ENCODE data around the gene OBSL1. TPM values are rescaled to one million over a fixed set of nuclear protein-coding genes. Genes with fewer than 3 reads are reported as not detected.
A peak's percentile ranks its signal among the peaks of the same experiment; 100 is the strongest.

OBSL1 gene
- total and polyA plus RNA-seq, 2 donors (not counting 1 experiment from before 2014, with no cell fraction given) = not detected

DNA sequence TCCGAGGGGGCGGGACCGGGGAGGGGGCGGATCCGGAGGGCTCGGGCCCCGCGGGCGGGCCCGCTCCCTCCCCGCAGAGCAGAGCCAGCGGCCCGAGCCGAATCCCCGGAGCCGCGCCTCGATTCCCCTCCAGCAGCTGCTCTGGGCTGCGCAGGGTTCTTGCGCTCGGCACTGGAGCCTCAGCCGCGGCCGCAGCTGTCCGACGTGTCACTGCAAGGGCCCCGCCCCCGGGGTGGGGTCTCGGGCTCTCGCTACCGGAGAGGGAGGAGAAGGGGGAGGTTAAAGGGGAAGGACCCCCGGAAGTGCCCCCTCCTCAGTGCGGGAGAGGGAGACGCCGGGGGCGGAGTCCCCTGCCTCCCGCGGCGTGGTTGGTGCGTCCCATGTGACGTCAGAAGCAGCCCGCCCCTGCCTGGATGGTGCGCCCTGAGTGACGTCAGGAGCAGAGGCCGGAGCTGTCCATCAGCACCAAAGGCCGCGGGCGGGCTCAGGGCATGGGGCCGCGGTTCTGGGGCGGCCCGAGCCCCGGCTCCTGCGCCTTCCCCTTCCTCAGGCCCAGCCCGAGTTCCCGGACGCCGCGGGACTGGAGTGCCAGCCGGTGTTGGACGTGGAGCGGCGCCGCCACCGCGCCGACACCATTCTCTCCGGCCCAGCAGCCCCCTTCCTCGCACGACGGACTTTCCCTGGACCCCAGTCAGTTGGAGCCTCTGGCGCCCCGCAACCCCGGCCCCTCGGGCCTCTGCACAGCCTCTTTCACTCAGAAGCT, 27.6 kb downstream of the OBSL1 start, which contains the start of the genes CHPF and TMEM198:
CHPF (minus strand) TSS at position 214 of the 763 bp plus-strand sequence. CDS start 271 bp downstream, outside the sequence.
TMEM198 (plus strand) TSS at position 433 of the 763 bp plus-strand sequence. CDS start 700 bp downstream, outside the sequence.
- peaks cover 0 to 82% (median 21%) of the 10 kb centered on the region in 4 experiments for H3K27me3 ChIP-seq (replicated peaks in 1 of 4; ENCODE audit: control extremely low read depth in 1 of 4, control insufficient read depth in 3 of 4, insufficient read depth in 4 of 4, low read length in 3 of 4)
- Mint-ChIP-seq H3K4me1 (peaks cover 24% of the 10 kb centered on the region), H3K27me3 (peaks cover 40% of the 10 kb centered on the region), H3K9me3 (ENCODE audit: insufficient read depth) (no peaks in the 10 kb centered on the region), H3K27ac (peak within 1 kb of the TSS; percentile 50), H3K4me3 (peak within 1 kb of the TSS; percentile 83)
- peaks cover 29 to 31% of the 10 kb centered on the region in 2 donors for H3K4me1 ChIP-seq (ENCODE audit: control insufficient read depth in 2 of 2, insufficient read depth in 2 of 2, low read length in 2 of 2)
- H3K36me3 ChIP-seq (replicated peaks in 1 of 2; ENCODE audit: control extremely low read depth in 1 of 2, control insufficient read depth in 1 of 2, extremely low read depth in 1 of 2, insufficient read depth in 2 of 2, low read length in 1 of 2) = no peaks in the 10 kb centered on the region
- POLR2A ChIA-PET = interaction anchor here (1.0 to 1.3 kb wide), 2 partner anchors 9 to 289 kb away, joined by 4 read pairs; no protein-coding TSS in a partner anchor
- peak within 1 kb of the TSS in 1 of 2 donors; percentile 35 for H3K27ac ChIP-seq (ENCODE audit: low read length in 2 of 2)
- peak; percentile 80 for ATAC-seq (ENCODE audit: low read depth)
- H3K9ac ChIP-seq (ENCODE audit: low read length) = peak within 1 kb of the TSS; percentile 70
- TF ChIP-seq, protein P1, sequence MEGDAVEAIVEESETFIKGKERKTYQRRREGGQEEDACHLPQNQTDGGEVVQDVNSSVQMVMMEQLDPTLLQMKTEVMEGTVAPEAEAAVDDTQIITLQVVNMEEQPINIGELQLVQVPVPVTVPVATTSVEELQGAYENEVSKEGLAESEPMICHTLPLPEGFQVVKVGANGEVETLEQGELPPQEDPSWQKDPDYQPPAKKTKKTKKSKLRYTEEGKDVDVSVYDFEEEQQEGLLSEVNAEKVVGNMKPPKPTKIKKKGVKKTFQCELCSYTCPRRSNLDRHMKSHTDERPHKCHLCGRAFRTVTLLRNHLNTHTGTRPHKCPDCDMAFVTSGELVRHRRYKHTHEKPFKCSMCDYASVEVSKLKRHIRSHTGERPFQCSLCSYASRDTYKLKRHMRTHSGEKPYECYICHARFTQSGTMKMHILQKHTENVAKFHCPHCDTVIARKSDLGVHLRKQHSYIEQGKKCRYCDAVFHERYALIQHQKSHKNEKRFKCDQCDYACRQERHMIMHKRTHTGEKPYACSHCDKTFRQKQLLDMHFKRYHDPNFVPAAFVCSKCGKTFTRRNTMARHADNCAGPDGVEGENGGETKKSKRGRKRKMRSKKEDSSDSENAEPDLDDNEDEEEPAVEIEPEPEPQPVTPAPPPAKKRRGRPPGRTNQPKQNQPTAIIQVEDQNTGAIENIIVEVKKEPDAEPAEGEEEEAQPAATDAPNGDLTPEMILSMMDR (IDR thresholded peaks at IDR 0.05) = no peak
- TF ChIP-seq EZH2 (IDR thresholded peaks at IDR 0.05; ENCODE audit: borderline replicate concordance, insufficient read depth, low read depth, low read length, poor library complexity, severe bottlenecking) = no peak
- H4K20me1 ChIP-seq (ENCODE audit: control insufficient read depth, insufficient read depth, low read length, poor library complexity, severe bottlenecking) = no peaks in the 10 kb centered on the region
- H3K79me2 ChIP-seq (ENCODE audit: control insufficient read depth, insufficient read depth, low read length) = no peaks in the 10 kb centered on the region
- H2AFZ ChIP-seq (ENCODE audit: insufficient read depth, low read depth, low read length, poor library complexity, severe bottlenecking) = peak within 1 kb of the TSS; percentile 86
- intact Hi-C loops (cut with micrococcal nuclease) = loop anchor here (1.0 to 2.0 kb wide), 5 partner anchors 9 to 383 kb away; partner anchors contain the start of genes GMPPA and NHEJ1
- CTCF ChIA-PET = interaction anchor here (1.0 to 1.3 kb wide), 6 partner anchors 10 to 146 kb away, joined by 3 to 5 read pairs (median 4); no protein-coding TSS in a partner anchor
- peak within 1 kb of the TSS; percentile 98 for H3K4me2 ChIP-seq (replicated peaks; ENCODE audit: low read depth, low read length, poor library complexity, severe bottlenecking)
- WGBS (ENCODE audit: insufficient coverage) = under 1% methylated on average over 75 of the region's 75 CpGs
- H3K9me3 ChIP-seq (ENCODE audit: control extremely low read depth in 1 of 3, control insufficient read depth in 2 of 3, insufficient read depth in 1 of 3, low read length in 2 of 3) = peaks cover 0 to 26% (median 0%) of the 10 kb centered on the region in 3 donors
- peak; percentile 93 for DNase-seq
- peak within 1 kb of the TSS in 4 of 5 experiments; percentile 63 to 78 (median 67) for H3K4me3 ChIP-seq (ENCODE audit: control extremely low read depth in 1 of 5, extremely low read depth in 1 of 5, insufficient read depth in 1 of 5, low read depth in 2 of 5, low read length in 4 of 5)
